Neural progenitor cell (in vitro differentiated cells): ENCODE data around the gene SALL3. TPM values are rescaled to one million over a fixed set of nuclear protein-coding genes. Genes with fewer than 3 reads are reported as not detected.
A peak's percentile ranks its signal among the peaks of the same experiment; 100 is the strongest.

Source experiments
- DNase-seq: peaks from one replicate; pipeline ENCODE4 v3.0.0-alpha.2; 2016; ENCODE audit warnings: low spot score
- H2AFZ ChIP-seq: fragments of 200-600 bp; sonication (generic); replicated peaks from 2 replicates; pipeline ENCODE4 v1.6.1; 2016; ENCODE audit warnings: antibody characterized with exemption
- H3F3A ChIP-seq: fragments of 200-600 bp; sonication (generic); 2 replicates; pipeline ENCODE4 v1.6.1; 2016; ENCODE audit warnings: antibody characterized with exemption, low read depth
- H3K27ac ChIP-seq: fragments of 200-600 bp; sonication (generic); 2 replicates; pipeline ENCODE4 v1.5.1; 2016; ENCODE audit warnings: mild to moderate bottlenecking
- H3K27me3 ChIP-seq: fragments of 200-600 bp; sonication (generic); 2 replicates; pipeline ENCODE4 v1.6.1; 2016; ENCODE audit warnings: mild to moderate bottlenecking, moderate library complexity
- H3K36me3 ChIP-seq: fragments of 200-600 bp; sonication (generic); 2 replicates; pipeline ENCODE4 v1.5.1; 2016
- H3K4me1 ChIP-seq: fragments of 200-600 bp; sonication (generic); 2 replicates; pipeline ENCODE4 v1.6.1; 2016; ENCODE audit warnings: mixed run types
- H3K4me2 ChIP-seq: fragments of 200-600 bp; sonication (generic); 2 replicates; pipeline ENCODE4 v1.6.1; 2016
- H3K4me3 ChIP-seq: fragments of 200-600 bp; sonication (generic); 2 replicates; pipeline ENCODE4 v1.5.1; 2016
- H3K79me2 ChIP-seq: fragments of 200-600 bp; sonication (generic); 2 replicates; pipeline ENCODE4 v1.6.1; 2016; ENCODE audit warnings: low read depth
- H3K9ac ChIP-seq: fragments of 200-600 bp; sonication (generic); 2 replicates; pipeline ENCODE4 v1.6.1; 2016
- H3K9me3 ChIP-seq: fragments of 200-600 bp; sonication (generic); 2 replicates; pipeline ENCODE4 v1.5.1; 2016; ENCODE audit warnings: low read depth
- H4K20me1 ChIP-seq: fragments of 200-600 bp; sonication (generic); 2 replicates; pipeline ENCODE4 v1.6.1; 2016; ENCODE audit warnings: low read depth
- H3K27ac Mint-ChIP-seq: 3 replicates; pipeline ENCODE4 v1.8.0; 2021; ENCODE audit warnings: mixed read lengths
- H3K27me3 Mint-ChIP-seq: 2 replicates; pipeline ENCODE4 v1.8.0; 2022; ENCODE audit warnings: low read depth, mild to moderate bottlenecking, inconsistent platforms, moderate library complexity, mixed read lengths; ENCODE audit not compliant: insufficient read depth
- H3K36me3 Mint-ChIP-seq: 3 replicates; pipeline ENCODE4 v1.8.0; 2021; ENCODE audit warnings: mixed read lengths
- H3K4me1 Mint-ChIP-seq: 3 replicates; pipeline ENCODE4 v1.8.0; 2021; ENCODE audit warnings: mixed read lengths
- H3K4me3 Mint-ChIP-seq: 3 replicates; pipeline ENCODE4 v1.8.0; 2021; ENCODE audit warnings: mild to moderate bottlenecking, moderate library complexity, mixed read lengths
- H3K9me3 Mint-ChIP-seq: 3 replicates; pipeline ENCODE4 v1.8.0; 2020; ENCODE audit warnings: mixed read lengths
- CTCF ChIP-seq: fragments of 200-600 bp; sonication (generic); IDR thresholded peaks from 2 replicates; pipeline ENCODE4 v1.5.1; 2017; ENCODE audit warnings: antibody characterized with exemption, mild to moderate bottlenecking
- EZH2 ChIP-seq: fragments of 200-600 bp; sonication (generic); IDR thresholded peaks from 2 replicates; pipeline ENCODE4 v1.6.1; 2017; ENCODE audit warnings: antibody characterized with exemption, mild to moderate bottlenecking, moderate library complexity
- EZH2phosphoT487 ChIP-seq: fragments of 200-600 bp; sonication (generic); IDR thresholded peaks from 2 replicates; pipeline ENCODE4 v1.6.1; 2017; ENCODE audit warnings: antibody characterized with exemption
- total RNA-seq: library from RNA; depleted of rRNA; stranded (reverse); fragments of >200 nt; gene quantifications from 2 replicates; pipeline ENCODE4 v1.2.3, GENCODE V29; 2015; ENCODE audit warnings: low replicate concordance

Gene SALL3
- total RNA-seq, 1 donor from 2014 or later = 27.7 TPM

GRCh38 chr18:78984941-78985784 lies 5.5 kb downstream of the SALL3 start:
- peak overlapping the region; percentile 68 for H3K4me3 Mint-ChIP-seq
- H3F3A ChIP-seq = peaks cover 57% of the 10 kb centered on the region
- no peak overlapping the region for H3K27ac ChIP-seq
- peaks cover 100% of the 10 kb centered on the region for H3K79me2 ChIP-seq
- H3K36me3 ChIP-seq = no peaks in the 10 kb centered on the region
- TF ChIP-seq EZH2 = peak; percentile 39
- peak; percentile 24 for TF ChIP-seq CTCF
- TF ChIP-seq EZH2phosphoT487 = no peak
- peaks cover 31% of the 10 kb centered on the region for H3K27me3 Mint-ChIP-seq
- peaks cover 2% of the 10 kb centered on the region for H3K36me3 Mint-ChIP-seq
- peaks cover 52% of the 10 kb centered on the region for H3K4me1 Mint-ChIP-seq
- no peak overlapping the region for H3K9ac ChIP-seq
- peak overlapping the region; percentile 26 for H3K27ac Mint-ChIP-seq
- no peaks in the 10 kb centered on the region for H3K9me3 Mint-ChIP-seq
- peak; percentile 82 for DNase-seq
- peaks cover 92% of the 10 kb centered on the region for H4K20me1 ChIP-seq
- no peak overlapping the region for H2AFZ ChIP-seq
- peak overlapping the region; percentile 89 for H3K4me2 ChIP-seq
- no peaks in the 10 kb centered on the region for H3K9me3 ChIP-seq
- H3K4me1 ChIP-seq = peaks cover 78% of the 10 kb centered on the region
- peak overlapping the region; percentile 89 for H3K4me3 ChIP-seq
- peaks cover 59% of the 10 kb centered on the region for H3K27me3 ChIP-seq

DNA sequence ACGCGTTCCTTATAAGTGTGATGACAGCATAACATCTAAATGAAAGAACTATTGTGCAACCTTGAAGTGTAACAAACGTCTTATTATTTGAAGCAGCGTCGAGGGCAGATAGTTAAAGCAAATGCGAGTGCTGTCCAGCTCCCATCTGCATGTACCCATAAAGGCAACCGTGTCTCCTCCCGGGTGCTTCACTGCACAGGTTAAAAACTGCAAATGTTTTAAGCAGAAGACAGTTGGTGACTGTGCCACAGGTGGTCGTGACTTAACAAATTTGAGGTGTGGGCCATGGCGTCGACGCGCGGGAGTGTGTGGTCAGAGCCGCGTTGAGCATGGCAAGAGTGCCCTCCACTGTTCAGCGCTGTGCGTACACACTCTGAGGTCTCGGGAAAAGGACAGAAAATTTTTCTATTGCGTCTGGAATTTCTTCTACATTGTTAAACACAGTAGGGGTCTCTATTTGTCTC lies 6.4 kb downstream of the SALL3 start:
- Histone ChIP-seq H3K27ac (no peak overlapping the region), H4K20me1 (peaks cover 99% of the 10 kb centered on the region), H3K27me3 (peaks cover 50% of the 10 kb centered on the region), H2AFZ (no peak overlapping the region), H3F3A (peaks cover 49% of the 10 kb centered on the region), H3K4me2 (peak overlapping the region; percentile 89), H3K9ac (no peak overlapping the region), H3K79me2 (peaks cover 100% of the 10 kb centered on the region), H3K36me3 (no peaks in the 10 kb centered on the region), H3K9me3 (no peaks in the 10 kb centered on the region), H3K4me1 (peaks cover 87% of the 10 kb centered on the region), H3K4me3 (peak overlapping the region; percentile 89)
- TF ChIP-seq CTCF (peak; percentile 84), EZH2 (no peak)
- Mint-ChIP-seq H3K9me3 (no peaks in the 10 kb centered on the region), H3K36me3 (peaks cover 2% of the 10 kb centered on the region), H3K4me1 (peaks cover 60% of the 10 kb centered on the region), H3K4me3 (peak overlapping the region; percentile 64), H3K27ac (no peak overlapping the region), H3K27me3 (peaks cover 31% of the 10 kb centered on the region)
- peak; percentile 84 for DNase-seq

GRCh38 chr18:78991446-78991845 lies 11.8 kb downstream of the SALL3 start:
- H3K27ac Mint-ChIP-seq = no peak overlapping the region

More at GRCh38 chr18:78991446-78991845, 11.8 kb downstream of the SALL3 start:
- H3K4me1 ChIP-seq = peaks cover 41% of the 10 kb centered on the region
- H3K79me2 ChIP-seq = peaks cover 84% of the 10 kb centered on the region
- TF ChIP-seq CTCF = no peak
- no peak for TF ChIP-seq EZH2phosphoT487
- TF ChIP-seq EZH2 = no peak
- H3K4me3 ChIP-seq = no peak overlapping the region
- DNase-seq = no peak
- peaks cover 74% of the 10 kb centered on the region for H4K20me1 ChIP-seq
- Mint-ChIP-seq H3K4me1 (peaks cover 23% of the 10 kb centered on the region), H3K36me3 (peaks cover 15% of the 10 kb centered on the region), H3K4me3 (peak overlapping the region; percentile 39), H3K27me3 (peaks cover 6% of the 10 kb centered on the region), H3K9me3 (peaks cover 6% of the 10 kb centered on the region)
- no peak overlapping the region for H3K27ac ChIP-seq
- no peaks in the 10 kb centered on the region for H3K36me3 ChIP-seq
- H3K27me3 ChIP-seq = no peaks in the 10 kb centered on the region
- H3K9ac ChIP-seq = no peak overlapping the region
- no peak overlapping the region for H2AFZ ChIP-seq
- H3F3A ChIP-seq = no peaks in the 10 kb centered on the region
- H3K4me2 ChIP-seq = no peak overlapping the region
- H3K9me3 ChIP-seq = no peaks in the 10 kb centered on the region
